Nephron (organoid): Measurements from ENCODE around the gene IGFL4.

ENCODE experiments used
- H3K27ac Mint-ChIP-seq, 3 experiments: 2 replicates each; pipeline ENCODE4 v1.8.0; 2020; ENCODE audit warnings: mixed read lengths in 3 of 3, mild to moderate bottlenecking in 2 of 3, moderate library complexity in 1 of 3
- H3K27me3 Mint-ChIP-seq: 2 replicates; pipeline ENCODE4 v1.8.0; 2021; ENCODE audit warnings: low read depth, mild to moderate bottlenecking, moderate library complexity, mixed read lengths
- H3K36me3 Mint-ChIP-seq: 2 replicates; pipeline ENCODE4 v1.8.0; 2020; ENCODE audit warnings: low read depth, mixed read lengths
- H3K4me1 Mint-ChIP-seq: 2 replicates; pipeline ENCODE4 v1.8.0; 2020; ENCODE audit warnings: mixed read lengths
- H3K4me3 Mint-ChIP-seq, 3 experiments: 2 replicates each; pipeline ENCODE4 v1.8.0; 2020; ENCODE audit warnings: mild to moderate bottlenecking in 3 of 3, mixed read lengths in 3 of 3, moderate library complexity in 2 of 3
- H3K9me3 Mint-ChIP-seq: 2 replicates; pipeline ENCODE4 v1.8.0; 2020; ENCODE audit warnings: mixed read lengths
- CTCF ChIP-seq, 3 experiments: fragments of 200-600 bp; sonication (generic); IDR thresholded peaks; one replicate each; pipeline ENCODE4 v1.5.0; 2021; ENCODE audit warnings: antibody characterized with exemption in 3 of 3; ENCODE audit not compliant: unreplicated experiment in 3 of 3

The IGFL4 gene

GRCh38 chr19:46042252-46042883 lies 1.6 kb upstream of the IGFL4 start:
- H3K36me3 Mint-ChIP-seq = peaks cover 9% of the 10 kb centered on the region

GRCh38 chr19:46040125-46040524 lies 677 bp downstream of the IGFL4 start:
- Mint-ChIP-seq H3K9me3 (peaks cover 28% of the 10 kb centered on the region), H3K4me3 (no peak overlapping the region), H3K36me3 (peaks cover 13% of the 10 kb centered on the region), H3K27me3 (no peaks in the 10 kb centered on the region), H3K4me1 (peaks cover 34% of the 10 kb centered on the region), H3K27ac (no peak overlapping the region)
- no peak for TF ChIP-seq CTCF (IDR thresholded peaks at IDR 0.05; ENCODE audit: unreplicated experiment in 3 of 3)

More at GRCh38 chr19:46042252-46042883, 1.6 kb upstream of the IGFL4 start:
- Mint-ChIP-seq H3K4me1 (peaks cover 20% of the 10 kb centered on the region), H3K4me3 (no peak overlapping the region), H3K27ac (no peak overlapping the region), H3K27me3 (peaks cover 4% of the 10 kb centered on the region), H3K9me3 (peaks cover 40% of the 10 kb centered on the region)
- no peak for TF ChIP-seq CTCF (IDR thresholded peaks at IDR 0.05; ENCODE audit: unreplicated experiment in 3 of 3)

GRCh38 chr19:46036744-46037128 lies 4.1 kb downstream of the IGFL4 start:
- no peak overlapping the region for H3K4me3 Mint-ChIP-seq

DNA sequence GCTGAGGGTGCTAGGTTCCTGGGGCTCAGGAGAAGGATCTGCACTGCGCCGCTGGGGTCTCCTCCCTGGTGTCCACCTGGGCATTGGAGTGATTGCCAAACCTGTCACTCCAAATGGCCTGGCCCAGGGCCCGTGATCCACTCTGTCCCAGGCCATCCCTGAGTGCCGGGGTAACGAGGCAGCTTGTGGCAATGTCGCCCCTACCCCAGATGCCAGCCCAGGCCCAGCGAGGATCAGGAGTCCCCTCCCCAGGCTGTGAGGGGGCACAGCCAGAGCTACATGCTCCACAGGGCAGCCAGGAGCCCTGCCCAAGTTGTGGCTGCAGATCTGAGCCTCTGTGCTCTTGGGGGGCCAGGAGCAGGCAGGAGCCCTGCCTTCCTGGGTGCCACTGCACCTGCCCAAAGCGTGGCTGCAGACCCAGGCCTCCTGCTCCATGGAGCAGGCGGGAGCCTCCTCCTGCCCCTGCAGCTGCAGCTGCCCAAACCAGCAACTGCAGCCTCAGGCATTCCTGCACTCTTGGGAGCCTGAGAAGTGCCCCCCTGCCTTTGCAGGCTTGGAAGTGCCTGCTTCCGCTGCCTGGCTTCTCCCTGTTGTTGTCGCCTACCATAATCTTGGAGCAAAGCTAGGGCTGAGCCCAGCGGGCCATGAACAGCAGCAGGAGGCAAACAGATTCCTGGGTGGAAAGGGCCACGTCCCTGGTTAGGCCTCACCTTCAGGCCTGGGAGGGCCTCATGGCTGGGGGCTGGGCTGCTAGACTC lies 4.6 kb downstream of the IGFL4 start:
- peak overlapping the region in 2 of 3 experiments; percentile 17 to 53 for H3K27ac Mint-ChIP-seq
- peaks cover 9% of the 10 kb centered on the region for H3K9me3 Mint-ChIP-seq
- no peaks in the 10 kb centered on the region for H3K27me3 Mint-ChIP-seq
- peaks cover 4% of the 10 kb centered on the region for H3K36me3 Mint-ChIP-seq
- H3K4me3 Mint-ChIP-seq = no peak overlapping the region
- TF ChIP-seq CTCF (IDR thresholded peaks at IDR 0.05; ENCODE audit: unreplicated experiment in 3 of 3) = no peak
- H3K4me1 Mint-ChIP-seq = peaks cover 42% of the 10 kb centered on the region

More at GRCh38 chr19:46036744-46037128, 4.1 kb downstream of the IGFL4 start:
- TF ChIP-seq CTCF (IDR thresholded peaks at IDR 0.05; ENCODE audit: unreplicated experiment in 3 of 3) = no peak
- peaks cover 42% of the 10 kb centered on the region for H3K4me1 Mint-ChIP-seq
- no peaks in the 10 kb centered on the region for H3K27me3 Mint-ChIP-seq
- H3K36me3 Mint-ChIP-seq = peaks cover 4% of the 10 kb centered on the region
- H3K27ac Mint-ChIP-seq = peak overlapping the region; percentile 17 to 53 (median 18)
- H3K9me3 Mint-ChIP-seq = peaks cover 9% of the 10 kb centered on the region

DNA sequence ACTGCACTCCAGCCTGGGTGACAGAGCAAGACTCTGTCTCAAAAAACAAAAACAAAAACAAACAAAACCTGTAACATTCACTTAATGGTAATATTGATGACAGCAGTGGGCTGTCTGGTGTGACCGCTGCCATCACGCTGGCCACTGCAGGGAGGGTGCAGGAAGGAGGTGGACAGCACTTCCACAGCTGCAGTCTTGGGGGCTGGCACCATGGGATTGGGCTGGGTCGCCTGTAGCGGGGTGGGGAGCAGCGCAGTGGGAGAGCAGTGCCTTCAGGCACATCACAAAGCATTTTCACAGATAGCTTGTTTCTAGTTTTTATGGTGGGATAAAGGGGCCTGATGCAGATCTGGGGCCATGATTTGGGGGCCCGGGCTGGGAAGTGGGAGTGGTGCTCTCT lies 5.3 kb downstream of the IGFL4 start:
- peaks cover 42% of the 10 kb centered on the region for H3K4me1 Mint-ChIP-seq
- H3K4me3 Mint-ChIP-seq = no peak overlapping the region
- H3K27ac Mint-ChIP-seq = no peak overlapping the region
- TF ChIP-seq CTCF (IDR thresholded peaks at IDR 0.05; ENCODE audit: unreplicated experiment in 3 of 3) = no peak
- peaks cover 9% of the 10 kb centered on the region for H3K9me3 Mint-ChIP-seq
- H3K27me3 Mint-ChIP-seq = no peaks in the 10 kb centered on the region
- H3K36me3 Mint-ChIP-seq = peaks cover 4% of the 10 kb centered on the region
